Activated CD4-positive, alpha-beta memory T cell treated with anti-CD3 and anti-CD28 coated beads for 36 hours (primary cell): ENCODE data around the gene SPATA24. TPM values are rescaled to one million over a fixed set of nuclear protein-coding genes. Genes with fewer than 3 reads are reported as not detected.
"Not testable (repeated sequence)": the region's sequence is repeated elsewhere in the genome, so short reads cannot be mapped to it uniquely, and the experiment has no call there.

Experiments used
- CTCF ChIA-PET: fragments of 350-600 bp; sonication (Branson Sonifier 250); formaldehyde crosslinking; loops from one replicate; lab custom pipeline; 2021; ENCODE audit warnings: antibody characterized with exemption, inconsistent platforms; lab: Charles Lee
- POLR2A ChIA-PET: fragments of 350-600 bp; sonication (Branson Sonifier 250); formaldehyde crosslinking; loops from one replicate; lab custom pipeline; 2021; ENCODE audit warnings: antibody characterized with exemption; lab: Charles Lee
- DNase-seq: peaks from one replicate; pipeline ENCODE4 v3.0.0-alpha.2; 2020
- H3K27ac Mint-ChIP-seq: one replicate; pipeline ENCODE4 v1.8.0; 2021; ENCODE audit warnings: mixed read lengths
- H3K27me3 Mint-ChIP-seq: one replicate; pipeline ENCODE4 v1.8.0; 2021; ENCODE audit warnings: mixed read lengths
- H3K36me3 Mint-ChIP-seq: one replicate; pipeline ENCODE4 v1.8.0; 2021; ENCODE audit warnings: mixed read lengths
- H3K4me1 Mint-ChIP-seq: one replicate; pipeline ENCODE4 v1.8.0; 2021; ENCODE audit warnings: low read depth, mixed read lengths
- H3K4me3 Mint-ChIP-seq: one replicate; pipeline ENCODE4 v1.8.0; 2021; ENCODE audit warnings: mild to moderate bottlenecking, mixed read lengths
- H3K9me3 Mint-ChIP-seq: one replicate; pipeline ENCODE4 v1.8.0; 2021; ENCODE audit warnings: mixed read lengths
- intact Hi-C: fragments of 100-400 bp; cut with micrococcal nuclease; formaldehyde crosslinking; loops from one replicate; pipeline ENCODE4 v1.15.1; 2023
- total RNA-seq, 2 experiments: library from RNA; stranded (reverse); gene quantifications; one replicate each; pipeline ENCODE4 v1.2.3, GENCODE V29; 2021

SPATA24 gene
- total RNA-seq, 2 experiments from 2014 or later: 3.7 to 5.2 TPM

DNA sequence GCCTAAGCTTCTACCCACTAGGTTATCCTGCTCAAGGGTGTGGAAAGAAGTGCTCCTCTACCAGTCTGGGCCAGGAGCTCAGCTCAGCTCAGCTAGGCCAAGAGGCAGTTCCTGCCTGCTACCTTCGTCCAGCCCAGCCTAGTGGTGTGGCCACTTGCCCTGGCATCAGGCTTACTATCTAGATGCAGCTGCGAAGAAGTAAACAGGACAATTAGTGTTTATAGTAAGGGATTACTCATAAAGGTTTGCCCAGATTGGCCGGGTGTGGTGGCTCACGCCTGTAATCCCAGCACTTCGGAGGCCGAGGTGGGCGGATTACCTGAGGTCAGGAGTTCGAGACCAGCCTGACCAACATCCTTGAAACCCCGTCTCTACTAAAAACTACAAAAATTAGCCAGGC is 12.8 kb upstream of the SPATA24 start:
- ChIA-PET POLR2A (interaction anchor here (0.7 to 7.9 kb wide), 12 partner anchors 13 to 236 kb away, joined by 3 to 57 read pairs (median 22); partner anchors contain the start of genes DNAJC18, MZB1, SPATA24 and STING1), CTCF (interaction anchor here (1.0 to 13.6 kb wide), 4 partner anchors 8 to 349 kb away, joined by 3 to 443 read pairs (median 5); no protein-coding TSS in a partner anchor)
- intact Hi-C loops: no loop called here
- peaks cover 54% of the 10 kb centered on the region for H3K4me1 Mint-ChIP-seq
- H3K27me3 Mint-ChIP-seq: no peaks in the 10 kb centered on the region
- H3K9me3 Mint-ChIP-seq: no peaks in the 10 kb centered on the region
- H3K4me3 Mint-ChIP-seq: no peak overlapping the region
- H3K36me3 Mint-ChIP-seq: peaks cover 57% of the 10 kb centered on the region
- peak overlapping the region; percentile 96 for H3K27ac Mint-ChIP-seq
- DNase-seq: no peak

GRCh38 chr5:139415869-139416268 is 12.0 kb upstream of the SPATA24 start:
- peaks cover 54% of the 10 kb centered on the region for H3K4me1 Mint-ChIP-seq
- no peak for DNase-seq
- ChIA-PET CTCF (interaction anchor here (0.7 to 13.6 kb wide), 11 partner anchors 9 to 349 kb away, joined by 3 to 443 read pairs (median 4); partner anchors contain the start of genes DNAJC18 and SPATA24), POLR2A (interaction anchor here (0.8 to 7.9 kb wide), 19 partner anchors 10 to 236 kb away, joined by 3 to 57 read pairs (median 9); partner anchors contain the start of genes DNAJC18, MATR3, MZB1 and SPATA24)
- H3K36me3 Mint-ChIP-seq: peaks cover 56% of the 10 kb centered on the region
- peak overlapping the region; percentile 49 for H3K4me3 Mint-ChIP-seq
- intact Hi-C loops: loop anchor here (1.0 to 2.0 kb wide), 8 partner anchors 26 to 161 kb away; partner anchors contain the start of genes PAIP2, STING1 and UBE2D2
- H3K27me3 Mint-ChIP-seq: no peaks in the 10 kb centered on the region
- H3K27ac Mint-ChIP-seq: peak overlapping the region; percentile 96
- no peaks in the 10 kb centered on the region for H3K9me3 Mint-ChIP-seq

DNA sequence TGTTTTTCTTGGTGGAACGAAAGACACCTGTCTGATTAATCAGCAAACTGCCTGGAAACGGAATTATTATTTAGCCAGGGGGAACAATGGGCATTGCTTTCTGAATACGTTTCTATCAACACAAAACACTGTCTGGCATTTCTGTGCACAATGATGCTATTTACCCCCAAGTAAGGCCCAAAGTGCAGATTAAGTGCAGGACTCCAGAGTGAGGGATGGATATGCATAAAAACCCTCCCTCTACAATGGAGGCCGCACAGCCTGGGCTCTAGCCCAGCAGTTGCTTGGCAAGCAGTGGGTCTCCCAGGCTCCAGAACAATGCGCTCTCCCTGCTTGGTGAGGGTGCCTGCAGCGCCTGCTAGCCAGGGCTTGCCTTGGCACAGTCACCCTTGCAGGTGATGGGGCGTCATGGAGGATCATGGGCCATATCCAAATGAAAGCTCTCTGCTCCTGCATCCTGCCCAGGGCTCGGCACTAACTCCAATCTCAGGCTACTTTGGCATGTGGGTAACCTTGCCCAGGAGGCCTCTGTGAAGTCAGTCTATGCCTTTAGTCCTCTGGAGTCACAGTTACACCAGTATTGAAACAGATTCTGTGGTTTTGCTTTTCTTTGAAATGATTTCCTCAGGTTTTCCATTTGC is 11.5 kb upstream of the SPATA24 start:
- no peaks in the 10 kb centered on the region for H3K9me3 Mint-ChIP-seq
- CTCF ChIA-PET: interaction anchor here (0.6 to 13.6 kb wide), 11 partner anchors 9 to 350 kb away, joined by 3 to 443 read pairs (median 4); partner anchors contain the start of genes DNAJC18 and SPATA24
- intact Hi-C loops: loop anchor here (1.0 to 2.0 kb wide), 8 partner anchors 25 to 161 kb away; partner anchors contain the start of genes PAIP2, STING1 and UBE2D2
- H3K36me3 Mint-ChIP-seq: peaks cover 51% of the 10 kb centered on the region
- H3K4me3 Mint-ChIP-seq: peak overlapping the region; percentile 61
- peak; percentile 77 for DNase-seq
- POLR2A ChIA-PET: interaction anchor here (0.8 to 7.9 kb wide), 17 partner anchors 9 to 147 kb away, joined by 3 to 57 read pairs (median 11); partner anchors contain the start of genes DNAJC18, MATR3, MZB1 and SPATA24
- no peaks in the 10 kb centered on the region for H3K27me3 Mint-ChIP-seq
- peaks cover 53% of the 10 kb centered on the region for H3K4me1 Mint-ChIP-seq
- H3K27ac Mint-ChIP-seq: peak overlapping the region; percentile 96

- peak overlapping the region; percentile 61 for H3K4me3 Mint-ChIP-seq
- intact Hi-C loops: loop anchor here (1.0 to 2.0 kb wide), 10 partner anchors 10 to 223 kb away; partner anchors contain the start of genes PAIP2, SPATA24, STING1 and UBE2D2
- no peaks in the 10 kb centered on the region for H3K9me3 Mint-ChIP-seq
- no peaks in the 10 kb centered on the region for H3K27me3 Mint-ChIP-seq
- H3K27ac Mint-ChIP-seq: peak overlapping the region; percentile 96
- peaks cover 46% of the 10 kb centered on the region for H3K36me3 Mint-ChIP-seq
- peaks cover 52% of the 10 kb centered on the region for H3K4me1 Mint-ChIP-seq
- ChIA-PET CTCF (interaction anchor here (0.9 to 13.6 kb wide), 10 partner anchors 8 to 179 kb away, joined by 3 to 443 read pairs (median 4); partner anchors contain the start of genes DNAJC18, SPATA24 and UBE2D2), POLR2A (interaction anchor here (0.8 to 7.9 kb wide), 19 partner anchors 11 to 151 kb away, joined by 3 to 57 read pairs (median 9); partner anchors contain the start of genes DNAJC18, MATR3, MZB1 and PAIP2)
- DNase-seq: peak; percentile 31
Measured at GRCh38 chr5:139414581-139415130, 10.8 kb upstream of the SPATA24 start.

DNA sequence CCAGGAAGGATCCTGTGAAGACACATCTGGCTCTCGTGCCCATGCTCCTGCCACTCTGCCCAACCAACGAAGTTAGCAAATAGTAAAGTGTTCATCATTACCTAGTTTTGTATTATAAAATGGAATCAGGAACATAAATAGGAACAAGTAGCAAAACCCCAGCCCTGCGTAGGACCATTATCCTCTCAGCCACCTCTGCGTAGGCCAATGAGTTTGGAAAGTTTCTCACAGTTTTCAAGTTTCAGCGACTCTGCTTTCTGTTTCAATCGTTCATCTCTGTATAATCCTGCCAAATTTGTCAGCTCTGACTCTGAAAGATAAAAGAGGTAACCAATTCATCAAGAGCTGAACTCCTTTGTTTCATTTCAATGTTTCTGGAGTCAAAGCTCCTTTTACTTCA is 10.1 kb upstream of the SPATA24 start:
- Mint-ChIP-seq H3K27me3 (no peaks in the 10 kb centered on the region), H3K27ac (peak overlapping the region; percentile 96), H3K4me3 (peak overlapping the region; percentile 61), H3K4me1 (peaks cover 52% of the 10 kb centered on the region), H3K36me3 (peaks cover 42% of the 10 kb centered on the region), H3K9me3 (no peaks in the 10 kb centered on the region)
- intact Hi-C loops: loop anchor here (1.0 to 2.0 kb wide), 6 partner anchors 10 to 223 kb away; partner anchors contain the start of genes SPATA24, STING1 and UBE2D2
- peak; percentile 62 for DNase-seq
- ChIA-PET CTCF (interaction anchor here (0.6 to 13.6 kb wide), 10 partner anchors 9 to 180 kb away, joined by 3 to 443 read pairs (median 4); partner anchors contain the start of genes DNAJC18, SPATA24 and UBE2D2), POLR2A (interaction anchor here (0.6 to 7.9 kb wide), 17 partner anchors 11 to 151 kb away, joined by 3 to 57 read pairs (median 11); partner anchors contain the start of genes DNAJC18, MATR3, MZB1 and PAIP2)

DNA sequence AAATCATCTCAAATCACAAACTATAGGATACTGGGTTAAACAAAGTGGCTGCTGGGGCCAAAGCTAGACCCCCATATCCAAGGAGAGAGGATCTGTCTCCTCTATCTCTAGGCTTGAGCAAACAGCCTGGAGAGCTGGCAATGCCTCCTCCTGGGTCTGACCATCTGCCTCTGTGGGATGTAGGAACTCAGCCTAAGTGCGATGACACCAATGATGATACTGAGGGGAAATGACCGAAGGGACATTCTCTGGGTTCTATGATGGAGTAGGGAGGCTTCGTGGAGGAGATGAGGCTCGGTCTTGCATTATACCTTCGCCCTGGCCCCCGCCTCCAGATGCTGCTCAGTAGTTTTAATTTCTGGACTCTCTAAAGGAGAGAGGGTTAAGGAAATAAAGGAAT is 9.3 kb upstream of the SPATA24 start:
- POLR2A ChIA-PET: interaction anchor here (2.9 to 5.7 kb wide), 2 partner anchors 21 to 46 kb away, joined by 14 to 57 read pairs; partner anchors contain the start of gene MZB1
- no peak for DNase-seq
- CTCF ChIA-PET: interaction anchor here (1.1 to 13.6 kb wide), 5 partner anchors 10 to 103 kb away, joined by 3 to 443 read pairs (median 9); partner anchors contain the start of genes DNAJC18 and SPATA24
- Mint-ChIP-seq H3K27ac (peak overlapping the region; percentile 96), H3K27me3 (no peaks in the 10 kb centered on the region), H3K9me3 (no peaks in the 10 kb centered on the region), H3K36me3 (peaks cover 35% of the 10 kb centered on the region), H3K4me1 (peaks cover 50% of the 10 kb centered on the region), H3K4me3 (no peak overlapping the region)
- intact Hi-C loops: no loop called here

DNA sequence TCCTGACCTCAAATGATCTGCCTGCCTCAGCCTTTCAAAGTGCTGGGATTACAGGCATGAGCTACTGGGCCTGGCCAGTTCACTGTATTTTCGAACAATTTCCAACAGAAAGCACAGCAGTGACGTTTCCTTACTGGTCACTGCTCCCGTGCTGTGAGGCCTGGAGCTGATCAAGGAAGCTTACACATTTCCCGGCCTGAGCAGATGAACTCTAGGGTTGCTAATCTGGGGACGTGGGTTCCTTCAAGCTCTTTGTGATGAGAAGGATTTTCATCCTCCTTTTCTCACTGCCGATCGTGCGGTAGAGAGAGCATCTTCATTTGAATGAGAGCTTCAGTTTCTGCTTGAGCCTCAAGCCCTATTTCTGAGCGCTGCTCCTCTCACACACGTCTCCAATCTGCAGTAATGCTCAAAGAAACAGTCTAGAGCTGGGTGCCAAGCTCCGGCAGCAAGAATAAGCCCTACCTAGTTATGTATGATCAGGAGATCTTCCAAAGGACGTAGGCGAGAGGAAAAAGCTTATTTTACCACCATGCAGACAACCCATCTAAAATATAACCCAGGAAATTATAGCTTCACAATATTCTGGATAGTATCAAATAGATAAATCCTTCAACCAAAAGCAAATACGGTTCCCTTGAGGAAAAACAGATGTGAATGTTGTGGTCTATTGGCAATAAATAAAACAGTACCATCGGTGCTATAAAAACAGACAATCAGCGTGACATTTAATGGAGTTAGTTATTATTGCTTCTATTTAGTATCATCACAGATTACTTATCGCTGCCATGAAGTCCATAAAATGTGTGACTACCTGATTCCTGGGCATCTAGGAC is 7.3 kb upstream of the SPATA24 start:
- peaks cover 43% of the 10 kb centered on the region for H3K4me1 Mint-ChIP-seq
- intact Hi-C loops: no loop called here
- peaks cover 27% of the 10 kb centered on the region for H3K36me3 Mint-ChIP-seq
- H3K4me3 Mint-ChIP-seq: no peak overlapping the region
- no peak for DNase-seq
- ChIA-PET CTCF (interaction anchor here (0.9 to 4.0 kb wide), 7 partner anchors 8 to 222 kb away, joined by 3 to 16 read pairs (median 3); no protein-coding TSS in a partner anchor), POLR2A (no interaction called here)
- no peaks in the 10 kb centered on the region for H3K9me3 Mint-ChIP-seq
- no peaks in the 10 kb centered on the region for H3K27me3 Mint-ChIP-seq
- H3K27ac Mint-ChIP-seq: no peak overlapping the region

DNA sequence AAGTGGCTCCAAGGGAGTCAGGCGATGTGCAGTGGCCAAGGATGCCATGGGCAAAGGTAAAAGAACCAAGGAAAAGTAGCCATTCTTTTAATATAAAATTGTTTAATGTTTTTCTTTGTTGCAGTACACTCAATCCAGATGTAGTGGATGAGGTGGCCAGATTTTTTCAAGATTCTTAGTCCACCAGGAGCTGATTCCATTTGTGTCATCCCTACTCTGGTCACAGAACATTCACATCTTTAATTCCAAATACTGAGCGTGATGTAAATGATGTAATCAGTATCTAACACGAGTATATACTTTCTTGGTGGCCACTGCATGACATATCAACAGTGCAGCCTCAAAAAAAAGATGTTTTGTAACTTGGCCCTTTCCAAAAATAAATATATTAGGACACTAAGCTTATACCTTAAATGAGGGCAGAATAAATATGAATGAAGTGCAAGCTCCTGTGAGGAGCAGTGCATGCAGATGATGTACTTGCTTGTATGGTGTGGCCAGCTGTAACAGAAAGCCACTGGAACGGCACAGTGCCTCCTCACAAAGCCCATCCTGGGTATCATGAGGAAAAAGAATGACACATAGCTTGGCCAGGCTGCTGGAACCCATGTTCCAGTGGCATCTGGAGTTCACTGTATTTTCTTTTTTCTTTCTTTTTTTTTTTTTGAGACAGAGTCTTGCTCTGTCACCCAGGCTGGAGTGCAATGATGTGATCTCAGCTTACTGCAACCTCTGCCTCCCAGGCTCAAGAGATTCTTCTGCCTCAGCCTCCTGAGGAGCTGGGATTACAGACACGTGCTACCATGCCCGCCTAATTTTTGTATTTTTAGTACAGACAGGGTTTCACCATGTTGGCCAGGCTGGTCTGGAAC is 6.5 kb upstream of the SPATA24 start:
- intact Hi-C loops: no loop called here
- H3K4me3 Mint-ChIP-seq: no peak overlapping the region
- ChIA-PET POLR2A (no interaction called here), CTCF (interaction anchor here (0.8 to 4.0 kb wide), 8 partner anchors 7 to 223 kb away, joined by 3 to 16 read pairs (median 3); no protein-coding TSS in a partner anchor)
- peaks cover 26% of the 10 kb centered on the region for H3K36me3 Mint-ChIP-seq
- peaks cover 34% of the 10 kb centered on the region for H3K4me1 Mint-ChIP-seq
- no peaks in the 10 kb centered on the region for H3K9me3 Mint-ChIP-seq
- no peak overlapping the region for H3K27ac Mint-ChIP-seq
- no peaks in the 10 kb centered on the region for H3K27me3 Mint-ChIP-seq
- no peak for DNase-seq

- DNase-seq, H3K4me3 Mint-ChIP-seq, H3K9me3 Mint-ChIP-seq, H3K27ac Mint-ChIP-seq, intact Hi-C loops, H3K27me3 Mint-ChIP-seq, POLR2A ChIA-PET: not testable (repeated sequence)
- H3K36me3 Mint-ChIP-seq: peaks cover 24% of the 10 kb centered on the region
- peaks cover 29% of the 10 kb centered on the region for H3K4me1 Mint-ChIP-seq
- CTCF ChIA-PET: interaction anchor here (2.1 to 4.0 kb wide), 2 partner anchors 11 to 13 kb away, joined by 6 to 16 read pairs; no protein-coding TSS in a partner anchor
Measured at GRCh38 chr5:139409116-139409515, 5.2 kb upstream of the SPATA24 start.

DNA sequence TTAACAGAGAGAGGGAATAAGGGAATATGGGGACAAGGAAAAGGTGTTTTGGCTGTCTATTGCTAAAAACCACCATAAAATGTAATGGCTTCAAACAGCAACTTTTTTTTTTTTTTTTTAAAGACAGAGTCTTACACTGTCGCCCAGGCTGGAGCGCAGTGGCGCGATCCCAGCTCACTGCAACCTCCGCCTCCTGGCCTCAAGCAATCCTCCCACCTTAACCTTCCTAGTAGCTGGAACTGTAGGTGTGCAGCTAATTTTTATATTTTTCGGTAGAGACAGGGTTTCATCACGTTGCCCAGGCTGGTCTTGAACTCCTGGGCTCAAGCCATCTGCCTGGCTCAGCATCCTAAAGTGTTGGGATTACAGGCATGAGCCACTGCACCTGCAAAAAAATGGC is 4.3 kb upstream of the SPATA24 start:
- H3K4me3 Mint-ChIP-seq: no peak overlapping the region
- no peak overlapping the region for H3K27ac Mint-ChIP-seq
- H3K36me3 Mint-ChIP-seq: peaks cover 16% of the 10 kb centered on the region
- no peaks in the 10 kb centered on the region for H3K27me3 Mint-ChIP-seq
- H3K4me1 Mint-ChIP-seq: peaks cover 23% of the 10 kb centered on the region
- intact Hi-C loops: no loop called here
- CTCF ChIA-PET: interaction anchor here (0.6 to 4.0 kb wide), 2 partner anchors 14 to 35 kb away, joined by 3 to 16 read pairs; no protein-coding TSS in a partner anchor
- no peak for DNase-seq
- POLR2A ChIA-PET: no interaction called here
- H3K9me3 Mint-ChIP-seq: no peaks in the 10 kb centered on the region
